Large intestine (tissue), 12 donors: ENCODE results near the gene WFDC2. TPM values are rescaled to one million over a fixed set of nuclear protein-coding genes. Genes with fewer than 3 reads are reported as not detected.

Experiments used
- DNase-seq, 2 donors: peaks; one replicate each; pipeline versions ENCODE4 v3.0.0 to v3.0.0-alpha.2; 2013
- H3K27ac ChIP-seq: one replicate; pipeline ENCODE4 v1.5.1; 2013; ENCODE audit warnings: low read length
- H3K27me3 ChIP-seq: 2 replicates; pipeline ENCODE4 v1.6.1; 2013; ENCODE audit warnings: low read length; ENCODE audit not compliant: control insufficient read depth, insufficient read depth
- H3K36me3 ChIP-seq: 2 replicates; pipeline ENCODE4 v1.6.1; 2013; ENCODE audit warnings: low read length; ENCODE audit not compliant: control insufficient read depth, insufficient read depth
- H3K4me1 ChIP-seq: one replicate; pipeline ENCODE4 v1.6.1; 2013; ENCODE audit warnings: low read length; ENCODE audit not compliant: control insufficient read depth, insufficient read depth
- H3K4me3 ChIP-seq: one replicate; pipeline ENCODE4 v1.5.1; 2013; ENCODE audit warnings: low read length
- H3K9me3 ChIP-seq: one replicate; pipeline ENCODE4 v1.6.1; 2013; ENCODE audit warnings: mild to moderate bottlenecking, low read depth, low read length, moderate library complexity; ENCODE audit not compliant: control insufficient read depth
- WGBS: methylation state at CpG from one replicate; pipeline ENCODE4 v1.1.5; 2013; ENCODE audit warnings: low lambda C conversion rate; ENCODE audit not compliant: insufficient coverage; 5-methylcytosine and 5-hydroxymethylcytosine counted together
- long read RNA-seq, 11 donors: transcript quantifications; one replicate each; lab custom pipeline, GENCODE V29; 2026
- polyA plus RNA-seq: library from polyadenylated mRNA; unstranded; fragments of 120-200 nt; gene quantifications from one replicate; pipeline ENCODE4 v1.2.1, GENCODE V29; 2013

The WFDC2 gene, protein sequence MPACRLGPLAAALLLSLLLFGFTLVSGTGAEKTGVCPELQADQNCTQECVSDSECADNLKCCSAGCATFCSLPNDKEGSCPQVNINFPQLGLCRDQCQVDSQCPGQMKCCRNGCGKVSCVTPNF
- polyA plus RNA-seq = 2.8 TPM
- long read RNA-seq, donor 1 = 0 reads
- long read RNA-seq, donor 2, partial matches to known transcripts = 0 of 1 reads
- long read RNA-seq, donor 2, other reads (novel, unspliced or antisense) = 0 of 1 reads
- long read RNA-seq, donor 3 = 0 reads
- long read RNA-seq, donor 4 = 0 reads
- long read RNA-seq, donor 5, partial matches to known transcripts = 0 of 1 reads
- long read RNA-seq, donor 5, other reads (novel, unspliced or antisense) = 0 of 1 reads
- long read RNA-seq, donor 6, partial matches to known transcripts = 0 of 2 reads
- long read RNA-seq, donor 6, other reads (novel, unspliced or antisense) = 0 of 2 reads
- long read RNA-seq, donor 7, partial matches to known transcripts = 0 of 2 reads
- long read RNA-seq, donor 7, other reads (novel, unspliced or antisense) = 0 of 2 reads
- long read RNA-seq, donor 8 = 0 reads
- long read RNA-seq, donor 9, partial matches to known transcripts = 0 of 4 reads
- long read RNA-seq, donor 9, other reads (novel, unspliced or antisense) = 0 of 4 reads
- long read RNA-seq, donor 10, partial matches to known transcripts = 0 of 1 reads
- long read RNA-seq, donor 10, other reads (novel, unspliced or antisense) = 0 of 1 reads
- long read RNA-seq, donor 11, partial matches to known transcripts = 0 of 1 reads
- long read RNA-seq, donor 11, other reads (novel, unspliced or antisense) = 0 of 1 reads

DNA sequence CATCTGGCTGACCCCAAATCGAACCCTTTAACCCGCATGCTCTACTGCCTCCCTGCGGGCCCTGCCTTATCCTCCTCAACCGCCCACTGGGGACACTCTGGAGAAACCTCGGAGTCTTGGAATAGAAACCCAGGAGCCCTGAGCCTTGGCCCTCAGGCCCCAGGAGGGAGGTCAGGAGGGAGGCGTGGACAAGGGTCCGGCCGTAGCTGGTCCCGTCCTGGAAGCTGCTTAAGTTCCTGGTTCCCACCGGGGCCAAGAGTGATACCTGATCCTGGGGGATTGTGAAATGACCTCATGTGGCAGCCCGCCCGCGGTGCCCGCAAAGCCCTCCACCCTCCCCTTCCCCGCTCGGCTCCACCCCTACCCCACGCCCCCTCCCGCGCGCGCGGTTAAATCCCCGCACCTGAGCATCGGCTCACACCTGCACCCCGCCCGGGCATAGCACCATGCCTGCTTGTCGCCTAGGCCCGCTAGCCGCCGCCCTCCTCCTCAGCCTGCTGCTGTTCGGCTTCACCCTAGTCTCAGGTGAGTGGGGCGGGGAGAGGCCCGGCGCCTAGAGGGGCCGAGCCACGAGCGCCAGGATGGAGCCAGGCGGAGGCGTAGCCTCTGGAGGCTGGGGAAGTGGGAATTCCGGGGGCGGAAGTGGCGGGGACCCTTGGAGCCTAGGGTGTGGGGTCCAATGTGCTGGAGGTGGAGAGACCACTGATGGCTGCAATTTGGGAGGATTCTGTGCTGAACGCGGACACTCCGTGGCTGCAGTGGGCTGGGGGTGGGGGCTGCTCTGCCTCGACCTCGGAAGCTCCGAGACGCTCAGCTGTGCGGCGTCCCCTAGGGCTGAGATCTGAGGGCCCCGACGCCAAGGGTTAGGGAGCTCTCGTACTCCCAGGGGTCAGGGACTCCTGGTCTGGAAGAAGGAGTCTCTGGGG is at the start of gene WFDC2:
Gene WFDC2, plus strand, starts transcription at position 418 of the 926 bp plus-strand sequence. Its CDS starts 29 bp downstream, at position 447.
- no peaks in the 10 kb centered on the region for H3K9me3 ChIP-seq
- DNase-seq = peak; percentile 5 to 30
- peaks cover 38% of the 10 kb centered on the region for H3K27me3 ChIP-seq
- peak within 1 kb of the TSS; percentile 26 for H3K4me3 ChIP-seq
- H3K36me3 ChIP-seq = no peaks in the 10 kb centered on the region
- no peak within 1 kb of the TSS for H3K27ac ChIP-seq
- H3K4me1 ChIP-seq = peaks cover 11% of the 10 kb centered on the region
- WGBS = no CpG with 5 or more reads among the region's 54 CpGs

DNA sequence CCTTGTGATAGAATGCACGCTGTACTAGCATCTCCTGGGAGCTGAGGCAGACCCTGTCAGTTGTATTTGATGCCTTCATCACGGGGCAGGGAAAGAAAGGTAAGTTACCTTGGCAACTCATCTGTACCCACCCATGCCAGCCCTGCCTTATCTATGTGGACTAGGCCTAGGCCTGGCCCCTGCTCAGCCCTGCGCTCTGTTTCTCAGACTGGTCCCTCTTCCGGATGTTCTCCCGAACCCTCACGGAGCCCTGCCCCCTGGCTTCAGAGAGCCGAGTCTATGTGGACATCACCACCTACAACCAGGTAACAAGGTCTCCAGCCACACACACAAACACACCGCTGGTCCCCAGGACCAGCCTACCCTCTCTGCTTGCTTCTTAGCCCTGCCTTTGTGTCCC is 49.4 kb upstream of the WFDC2 start:
- H3K27me3 ChIP-seq = no peaks in the 10 kb centered on the region
- H3K9me3 ChIP-seq = no peaks in the 10 kb centered on the region
- no peak for DNase-seq
- peak overlapping the region; percentile 38 for H3K27ac ChIP-seq
- H3K4me1 ChIP-seq = peaks cover 7% of the 10 kb centered on the region
- no peak overlapping the region for H3K4me3 ChIP-seq
- H3K36me3 ChIP-seq = peaks cover 61% of the 10 kb centered on the region
- WGBS = 100% methylated on average over 1 of the region's 8 CpGs

DNA sequence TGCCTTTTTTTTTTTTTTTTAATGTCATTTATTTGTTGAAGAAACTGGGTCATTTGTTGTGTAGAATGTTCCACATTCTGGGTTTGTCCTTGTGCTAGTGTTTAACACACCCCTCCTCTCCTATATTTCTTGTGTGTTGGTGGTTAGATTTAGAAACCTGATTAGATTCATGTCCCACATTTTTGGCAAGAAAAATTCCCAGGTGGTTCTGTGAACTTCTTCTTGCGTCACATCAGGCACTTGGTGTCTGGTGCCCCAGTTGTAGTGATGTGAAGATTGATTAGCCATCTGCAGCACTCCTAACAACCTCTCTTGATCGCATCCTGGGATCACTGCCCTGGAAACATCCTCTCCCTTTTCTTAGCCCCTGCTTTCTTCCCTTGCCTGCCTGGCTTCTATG is 45.9 kb upstream of the WFDC2 start:
- Histone ChIP-seq H3K27ac (no peak overlapping the region), H3K36me3 (peaks cover 66% of the 10 kb centered on the region)
- no CpG with 5 or more reads among the region's 2 CpGs for WGBS

DNA sequence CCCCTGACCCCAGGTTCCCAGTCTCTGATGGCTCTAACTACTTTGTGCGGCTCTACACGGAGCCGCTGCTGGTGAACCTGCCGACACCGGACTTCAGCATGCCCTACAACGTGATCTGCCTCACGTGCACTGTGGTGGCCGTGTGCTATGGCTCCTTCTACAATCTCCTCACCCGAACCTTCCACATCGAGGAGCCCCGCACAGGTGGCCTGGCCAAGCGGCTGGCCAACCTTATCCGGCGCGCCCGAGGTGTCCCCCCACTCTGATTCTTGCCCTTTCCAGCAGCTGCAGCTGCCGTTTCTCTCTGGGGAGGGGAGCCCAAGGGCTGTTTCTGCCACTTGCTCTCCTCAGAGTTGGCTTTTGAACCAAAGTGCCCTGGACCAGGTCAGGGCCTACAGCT is 44.0 kb upstream of the WFDC2 start:
- peaks cover 47% of the 10 kb centered on the region for H3K36me3 ChIP-seq
- WGBS = no CpG with 5 or more reads among the region's 17 CpGs

More for the DNA sequence above, 45.9 kb upstream of the WFDC2 start:
- H3K9me3 ChIP-seq = no peaks in the 10 kb centered on the region
- no peak overlapping the region for H3K4me3 ChIP-seq
- DNase-seq = no peak
- peaks cover 16% of the 10 kb centered on the region for H3K4me1 ChIP-seq
- no peaks in the 10 kb centered on the region for H3K27me3 ChIP-seq

DNA sequence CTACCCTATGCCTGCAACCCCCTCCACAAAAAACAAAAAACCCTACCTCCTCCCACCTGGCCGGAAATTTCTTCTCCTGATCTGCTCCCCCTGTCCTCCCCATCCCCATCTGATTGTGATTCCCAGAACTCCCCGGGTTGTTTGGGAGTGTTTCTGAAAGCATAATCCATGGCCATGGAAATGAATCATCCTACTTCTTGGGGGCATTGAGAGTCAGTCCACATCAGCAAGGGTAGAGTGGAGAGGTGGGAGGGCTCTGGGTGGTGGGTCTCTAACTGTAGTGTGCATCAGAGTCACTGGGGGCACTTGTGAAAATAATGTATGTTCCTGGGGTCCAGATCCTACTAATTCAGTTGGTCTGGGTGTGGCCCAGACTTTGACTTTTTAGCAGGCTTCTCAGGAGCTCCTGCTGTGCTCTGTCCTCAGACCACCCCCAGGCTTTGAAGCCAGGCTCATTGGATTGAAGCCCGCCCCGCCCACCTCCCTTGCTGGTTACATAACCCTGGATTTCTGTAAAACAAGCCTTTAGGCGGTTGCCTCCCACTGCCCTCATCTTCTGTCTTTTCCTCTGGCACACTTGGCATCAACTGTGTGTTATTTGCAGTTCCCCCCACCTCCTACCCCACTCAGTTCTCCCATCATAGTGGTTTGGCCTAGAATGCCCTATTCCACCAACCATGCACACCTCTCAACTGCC is 43.1 kb upstream of the WFDC2 start:
- DNase-seq = no peak
- peak overlapping the region; percentile 67 for H3K27ac ChIP-seq

More for the DNA sequence above, 44.0 kb upstream of the WFDC2 start:
- no peaks in the 10 kb centered on the region for H3K9me3 ChIP-seq
- no peaks in the 10 kb centered on the region for H3K27me3 ChIP-seq
- DNase-seq = no peak
- peaks cover 15% of the 10 kb centered on the region for H3K4me1 ChIP-seq
- no peak overlapping the region for H3K4me3 ChIP-seq
- no peak overlapping the region for H3K27ac ChIP-seq

DNA sequence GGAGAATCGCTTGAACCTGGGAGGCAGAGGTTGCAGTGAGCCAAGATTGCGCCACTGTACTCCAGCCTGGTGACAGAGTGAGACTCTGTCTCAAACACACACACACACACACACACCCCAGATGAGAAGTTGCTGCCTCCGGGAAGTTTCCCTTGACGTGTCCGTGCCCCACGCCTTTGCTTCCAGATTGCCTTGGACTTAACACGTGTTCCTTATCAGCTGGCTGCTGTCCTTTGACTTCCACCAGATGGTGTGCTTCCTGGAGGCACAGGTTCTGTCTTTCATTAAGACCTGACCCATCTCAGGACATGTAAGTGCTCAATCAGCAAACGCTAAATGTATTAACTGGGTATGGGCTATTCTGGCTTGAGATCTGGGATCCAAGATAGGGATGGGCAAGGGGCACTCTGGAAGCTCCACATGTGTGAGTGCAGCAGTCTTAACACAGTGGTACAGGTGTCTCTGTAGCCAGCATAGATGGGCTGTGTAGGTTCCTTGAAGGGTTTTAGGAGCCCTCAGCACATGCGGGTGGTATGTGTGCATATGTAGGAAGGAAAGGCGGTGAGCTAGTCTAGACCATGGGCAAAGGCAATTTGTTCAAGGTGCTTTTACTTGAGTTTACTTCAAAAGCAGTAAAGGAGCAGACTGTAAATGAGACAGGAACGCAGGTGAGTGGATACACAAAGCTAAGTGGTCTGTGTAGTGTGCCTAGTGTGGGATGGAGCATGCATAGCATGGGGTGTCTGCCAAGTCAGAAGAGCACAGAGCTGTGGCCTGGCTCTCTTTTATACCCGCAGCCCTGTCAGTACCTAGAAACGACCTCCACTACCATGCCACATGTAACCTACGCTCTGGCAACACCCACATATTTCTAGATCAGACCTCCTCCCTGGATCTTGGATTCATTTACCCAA is 42.1 kb upstream of the WFDC2 start:
- Histone ChIP-seq H3K9me3 (no peaks in the 10 kb centered on the region), H3K27me3 (no peaks in the 10 kb centered on the region), H3K27ac (peak overlapping the region; percentile 60), H3K36me3 (peaks cover 33% of the 10 kb centered on the region), H3K4me1 (peaks cover 15% of the 10 kb centered on the region), H3K4me3 (no peak overlapping the region)
- peak; percentile 90 to 95 for DNase-seq
- no CpG with 5 or more reads among the region's 14 CpGs for WGBS

More for the DNA sequence above, 43.1 kb upstream of the WFDC2 start:
- Histone ChIP-seq H3K27me3 (no peaks in the 10 kb centered on the region), H3K36me3 (peaks cover 38% of the 10 kb centered on the region), H3K9me3 (no peaks in the 10 kb centered on the region), H3K4me1 (peaks cover 15% of the 10 kb centered on the region), H3K4me3 (no peak overlapping the region)
- WGBS = no CpG with 5 or more reads among the region's 5 CpGs

DNA sequence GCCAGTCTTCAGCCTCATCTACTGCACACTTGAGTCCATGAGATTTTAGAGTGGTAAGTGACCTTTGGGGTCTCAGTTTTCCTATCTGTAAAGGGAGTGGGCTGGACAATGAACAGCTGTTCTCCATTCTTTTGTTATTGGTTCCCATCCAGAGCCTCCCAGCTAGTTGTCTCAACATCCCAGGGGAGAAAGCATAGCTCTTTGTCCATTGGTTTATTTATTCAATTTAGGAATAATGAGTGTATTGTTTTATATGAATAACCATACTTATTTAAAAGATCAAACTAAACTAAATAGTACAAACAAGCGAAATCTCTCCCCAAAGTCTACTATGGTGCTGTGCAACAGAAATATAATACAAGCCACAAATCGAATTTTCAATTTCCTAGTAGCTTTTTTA is 39.9 kb upstream of the WFDC2 start:
- H3K4me3 ChIP-seq = no peak overlapping the region
- H3K27me3 ChIP-seq = no peaks in the 10 kb centered on the region
- whole genome bisulfite sequencing = 80% methylated on average over 1 of the region's 2 CpGs
- H3K9me3 ChIP-seq = no peaks in the 10 kb centered on the region
- H3K36me3 ChIP-seq = peaks cover 18% of the 10 kb centered on the region
- no peak overlapping the region for H3K27ac ChIP-seq
- H3K4me1 ChIP-seq = peaks cover 15% of the 10 kb centered on the region
- DNase-seq = no peak

DNA sequence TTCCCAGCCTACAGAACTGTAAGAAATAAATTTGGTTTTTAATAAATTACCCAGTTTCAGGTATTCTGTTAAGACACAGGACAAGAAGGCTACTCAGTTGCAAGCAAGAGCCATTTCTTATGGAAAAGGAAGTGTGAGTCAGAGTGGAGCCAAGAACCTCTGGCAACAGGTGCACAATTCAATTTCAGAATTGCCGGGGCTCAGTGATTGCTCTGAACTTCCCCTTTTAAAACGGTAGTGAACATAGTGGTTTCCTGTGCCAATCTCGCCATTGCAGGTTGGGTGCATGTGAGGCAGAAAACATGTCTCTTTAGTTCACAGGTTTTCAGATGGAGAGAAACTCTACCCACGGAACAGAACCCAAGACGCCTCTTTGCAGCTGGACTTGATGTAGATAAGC is 37.3 kb upstream of the WFDC2 start:
- peaks cover 6% of the 10 kb centered on the region for H3K4me1 ChIP-seq
- H3K27me3 ChIP-seq = no peaks in the 10 kb centered on the region
- H3K36me3 ChIP-seq = peaks cover 5% of the 10 kb centered on the region
- H3K9me3 ChIP-seq = no peaks in the 10 kb centered on the region
- H3K27ac ChIP-seq = no peak overlapping the region
- DNase-seq = no peak
- no CpG with 5 or more reads among the region's 5 CpGs for WGBS
- no peak overlapping the region for H3K4me3 ChIP-seq

DNA sequence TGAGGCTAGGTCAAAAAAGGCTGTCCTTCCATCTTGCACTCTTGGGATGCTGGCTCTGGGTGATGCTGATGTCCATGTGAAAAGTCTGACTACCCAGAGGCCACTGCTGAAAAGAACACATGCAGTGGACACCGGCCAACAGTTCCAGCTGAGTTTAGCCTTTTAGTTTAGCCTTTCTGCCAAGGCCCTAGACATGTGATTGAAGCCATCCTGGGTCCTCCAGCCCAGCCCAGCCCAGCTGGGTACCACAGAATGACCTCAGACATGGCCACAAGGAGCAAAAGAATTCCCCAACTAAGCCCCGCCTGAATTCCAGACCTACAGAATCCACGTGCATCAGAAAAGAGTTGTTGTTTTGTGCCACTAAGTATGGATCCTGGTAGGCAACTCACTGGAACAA is 36.2 kb upstream of the WFDC2 start:
- WGBS = no CpG with 5 or more reads among the region's 3 CpGs
- Histone ChIP-seq H3K9me3 (no peaks in the 10 kb centered on the region), H3K36me3 (peaks cover 5% of the 10 kb centered on the region), H3K4me3 (no peak overlapping the region), H3K27ac (no peak overlapping the region), H3K27me3 (no peaks in the 10 kb centered on the region), H3K4me1 (no peaks in the 10 kb centered on the region)
- no peak for DNase-seq
